Measurements from ENCODE around the gene DLG2. TPM values are rescaled to one million over a fixed set of nuclear protein-coding genes. Genes with fewer than 3 reads are reported as not detected.

DLG2 gene
- total and polyA plus RNA-seq, 9 of the 15 experiments (the other 6 are each of a cell fraction or from before 2014, with no cell fraction given), result 0.52 to 1.6 (median 0.95) TPM

DNA sequence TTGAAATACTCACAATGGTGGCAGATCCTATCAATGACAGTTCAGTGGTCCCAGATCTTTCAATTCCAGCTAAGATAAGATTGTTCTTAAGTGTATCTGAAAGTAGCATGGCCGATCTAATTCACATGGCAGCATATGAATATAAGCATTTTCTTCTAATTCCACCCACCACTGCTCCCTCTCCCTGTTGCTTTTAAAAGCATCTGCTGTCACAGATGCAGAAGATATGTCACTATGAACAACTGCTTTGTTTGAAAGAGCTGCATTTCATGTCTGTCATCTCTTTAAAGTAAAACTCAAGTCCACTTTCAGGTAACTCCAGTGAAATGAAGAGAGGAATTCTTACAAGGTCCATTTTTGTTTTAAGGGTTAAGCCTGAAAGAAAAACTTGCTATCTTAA, 1044.0 kb downstream of the DLG2 start (continued):
- TF ChIP-seq MITF (IDR thresholded peaks at IDR 0.05) (no peak), TGIF2 (CRISPR knock-in tag; IDR thresholded peaks at IDR 0.05) (no peak), HINFP (tag; conservative IDR thresholded peaks at IDR 0.05; ENCODE audit: low read depth) (no peak), TCF7L2 (IDR thresholded peaks at IDR 0.05; ENCODE audit: low read depth, low read length) (no peak), YBX1 (IDR thresholded peaks at IDR 0.05) (no peak), ZFX (CRISPR knock-in tag; IDR thresholded peaks at IDR 0.05) (no peak), XRCC4 (IDR thresholded peaks at IDR 0.05; ENCODE audit: extremely low read depth, insufficient read depth, insufficient read length) (no peak), ZNF224 (CRISPR knock-in tag; IDR thresholded peaks at IDR 0.05) (no peak), CREB1 (IDR thresholded peaks at IDR 0.05) (no peak), CREB1 (CRISPR knock-in tag; IDR thresholded peaks at IDR 0.05) (no peak), ZNF3 (CRISPR knock-in tag; IDR thresholded peaks at IDR 0.05) (no peak), SMAD4 (CRISPR knock-in tag; conservative IDR thresholded peaks at IDR 0.05) (no peak)
- TF ChIP-seq, protein P1, sequence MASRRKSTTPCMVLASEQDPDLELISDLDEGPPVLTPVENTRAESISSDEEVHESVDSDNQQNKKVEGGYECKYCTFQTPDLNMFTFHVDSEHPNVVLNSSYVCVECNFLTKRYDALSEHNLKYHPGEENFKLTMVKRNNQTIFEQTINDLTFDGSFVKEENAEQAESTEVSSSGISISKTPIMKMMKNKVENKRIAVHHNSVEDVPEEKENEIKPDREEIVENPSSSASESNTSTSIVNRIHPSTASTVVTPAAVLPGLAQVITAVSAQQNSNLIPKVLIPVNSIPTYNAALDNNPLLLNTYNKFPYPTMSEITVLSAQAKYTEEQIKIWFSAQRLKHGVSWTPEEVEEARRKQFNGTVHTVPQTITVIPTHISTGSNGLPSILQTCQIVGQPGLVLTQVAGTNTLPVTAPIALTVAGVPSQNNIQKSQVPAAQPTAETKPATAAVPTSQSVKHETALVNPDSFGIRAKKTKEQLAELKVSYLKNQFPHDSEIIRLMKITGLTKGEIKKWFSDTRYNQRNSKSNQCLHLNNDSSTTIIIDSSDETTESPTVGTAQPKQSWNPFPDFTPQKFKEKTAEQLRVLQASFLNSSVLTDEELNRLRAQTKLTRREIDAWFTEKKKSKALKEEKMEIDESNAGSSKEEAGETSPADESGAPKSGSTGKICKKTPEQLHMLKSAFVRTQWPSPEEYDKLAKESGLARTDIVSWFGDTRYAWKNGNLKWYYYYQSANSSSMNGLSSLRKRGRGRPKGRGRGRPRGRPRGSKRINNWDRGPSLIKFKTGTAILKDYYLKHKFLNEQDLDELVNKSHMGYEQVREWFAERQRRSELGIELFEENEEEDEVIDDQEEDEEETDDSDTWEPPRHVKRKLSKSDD (conservative IDR thresholded peaks at IDR 0.05; ENCODE audit: low read length), result no peak
- TF ChIP-seq, protein P2, sequence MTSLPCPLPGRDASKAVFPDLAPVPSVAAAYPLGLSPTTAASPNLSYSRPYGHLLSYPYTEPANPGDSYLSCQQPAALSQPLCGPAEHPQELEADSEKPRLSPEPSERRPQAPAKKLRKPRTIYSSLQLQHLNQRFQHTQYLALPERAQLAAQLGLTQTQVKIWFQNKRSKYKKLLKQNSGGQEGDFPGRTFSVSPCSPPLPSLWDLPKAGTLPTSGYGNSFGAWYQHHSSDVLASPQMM (CRISPR knock-in tag; IDR thresholded peaks at IDR 0.05), result no peak

Data from K562 (cell line).